PFSK-1 (cell line): ENCODE data around the gene GRIN2A.

Experiments
- FOXP2 ChIP-seq: optimal IDR thresholded peaks from 2 replicates; pipeline ENCODE3; 2011; ENCODE audit warnings: borderline replicate concordance, control low read depth, inconsistent platforms; ENCODE audit not compliant: insufficient read depth; ENCODE audit errors: extremely low read length, extremely low read depth
- POLR2AphosphoS5 ChIP-seq: IDR thresholded peaks from 2 replicates; pipeline ENCODE4 v1.6.1; 2012; ENCODE audit warnings: low read depth, mild to moderate bottlenecking, control low read depth, low read length, moderate library complexity
- REST ChIP-seq, 2 experiments: IDR thresholded peaks; 2 replicates each; pipeline versions ENCODE4 v1.6.1 to v1.8.0; 2011 to 2012; ENCODE audit warnings: low read depth in 2 of 2, low read length in 2 of 2, control low read depth in 1 of 2, inconsistent platforms in 1 of 2, mild to moderate bottlenecking in 1 of 2, moderate library complexity in 1 of 2; ENCODE audit not compliant: insufficient read depth in 1 of 2
- SIN3A ChIP-seq: IDR thresholded peaks from 2 replicates; pipeline ENCODE4 v1.6.1; 2012; ENCODE audit warnings: mild to moderate bottlenecking, low read length, moderate library complexity, borderline replicate concordance; ENCODE audit not compliant: insufficient read depth
- TAF1 ChIP-seq: IDR thresholded peaks from 2 replicates; pipeline ENCODE4 v1.6.1; 2012; ENCODE audit warnings: low read length, control low read depth, borderline replicate concordance; ENCODE audit not compliant: insufficient read depth

DNA sequence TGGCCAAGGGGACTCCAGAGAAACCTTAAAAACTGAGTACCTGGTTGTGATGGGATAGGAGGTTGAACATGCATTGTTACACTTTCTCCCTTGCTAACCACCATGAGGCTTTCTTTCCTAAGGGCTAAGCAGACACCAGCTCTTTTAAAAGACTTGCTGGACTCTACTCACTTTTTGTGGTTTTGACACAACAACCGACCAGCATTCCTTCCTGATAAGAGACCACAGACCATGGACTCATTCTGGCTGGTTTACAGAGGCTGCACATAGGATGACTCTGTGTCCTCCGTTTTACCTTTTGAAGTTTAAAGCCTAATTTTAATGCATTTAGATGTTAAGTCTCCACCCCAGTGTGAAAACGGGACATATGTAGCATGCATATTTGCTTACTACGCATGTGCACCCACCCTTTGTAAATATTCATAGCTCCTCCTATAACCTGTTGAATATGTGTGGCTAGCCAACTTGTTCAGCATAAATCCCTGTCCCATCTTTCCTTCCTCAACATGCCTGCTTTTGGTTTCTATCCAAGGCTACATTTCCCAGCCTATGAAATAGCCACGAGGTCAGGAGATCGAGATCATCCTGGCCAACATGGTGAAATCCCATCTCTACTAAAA is 475.9 kb downstream of the GRIN2A start:
- TF ChIP-seq POLR2AphosphoS5, result no peak
- TF ChIP-seq SIN3A, result no peak
- TF ChIP-seq REST (IDR thresholded peaks at IDR 0.05; ENCODE audit: insufficient read depth in 1 of 2, low read depth in 2 of 2, low read length in 2 of 2), result no peak
- no peak for TF ChIP-seq TAF1
- TF ChIP-seq FOXP2, result no peak
